Measurements from ENCODE around the gene JAM3.

JAM3 gene

GRCh38 chr11:134034496-134035381 is 34.1 kb upstream of the JAM3 start:
- H3K4me2 ChIP-seq (ENCODE audit: low read depth, low read length, poor library complexity, severe bottlenecking) = no peak overlapping the region
- H3K79me2 ChIP-seq (ENCODE audit: insufficient read depth, low read length) = no peaks in the 10 kb centered on the region
- no peak overlapping the region for H3K9ac ChIP-seq (ENCODE audit: low read length)
- H3K27me3 ChIP-seq (ENCODE audit: low read length) = no peaks in the 10 kb centered on the region
- no peaks in the 10 kb centered on the region for H4K20me1 ChIP-seq (ENCODE audit: low read depth, low read length)
- no peak overlapping the region for H3K27ac ChIP-seq (ENCODE audit: low read depth, low read length)
- no peak overlapping the region for H3K4me3 ChIP-seq (ENCODE audit: insufficient read depth, low read length, poor library complexity, severe bottlenecking)
- H3K9me2 ChIP-seq (replicated peaks; ENCODE audit: insufficient read depth, low read length) = no peaks in the 10 kb centered on the region
- H3F3A ChIP-seq (ENCODE audit: insufficient read depth) = no peaks in the 10 kb centered on the region
- no peaks in the 10 kb centered on the region for H3K36me3 ChIP-seq (ENCODE audit: low read length)
- no peaks in the 10 kb centered on the region for H3K9me3 ChIP-seq (ENCODE audit: insufficient read depth, low read length)
- TF ChIP-seq EZH2phosphoT487 (conservative IDR thresholded peaks at IDR 0.05; ENCODE audit: low read length) (no peak), CTCF (IDR thresholded peaks at IDR 0.05; ENCODE audit: insufficient read depth, low read length, poor library complexity, severe bottlenecking) (no peak)
- H2AFZ ChIP-seq (ENCODE audit: low read depth, low read length, severe bottlenecking) = no peak overlapping the region

GRCh38 chr11:134036492-134037045 is 32.3 kb upstream of the JAM3 start:
- Histone ChIP-seq H3K4me3 (ENCODE audit: insufficient read depth, low read length, poor library complexity, severe bottlenecking) (no peak overlapping the region), H2AFZ (ENCODE audit: low read depth, low read length, severe bottlenecking) (no peak overlapping the region), H3F3A (ENCODE audit: insufficient read depth) (no peaks in the 10 kb centered on the region), H4K20me1 (ENCODE audit: low read depth, low read length) (no peaks in the 10 kb centered on the region), H3K36me3 (ENCODE audit: low read length) (no peaks in the 10 kb centered on the region), H3K27ac (ENCODE audit: low read depth, low read length) (no peak overlapping the region), H3K79me2 (ENCODE audit: insufficient read depth, low read length) (no peaks in the 10 kb centered on the region), H3K9me3 (ENCODE audit: insufficient read depth, low read length) (no peaks in the 10 kb centered on the region), H3K9ac (ENCODE audit: low read length) (no peak overlapping the region), H3K4me2 (ENCODE audit: low read depth, low read length, poor library complexity, severe bottlenecking) (no peak overlapping the region), H3K27me3 (ENCODE audit: low read length) (no peaks in the 10 kb centered on the region), H3K9me2 (replicated peaks; ENCODE audit: insufficient read depth, low read length) (no peaks in the 10 kb centered on the region)
- TF ChIP-seq CTCF (IDR thresholded peaks at IDR 0.05; ENCODE audit: insufficient read depth, low read length, poor library complexity, severe bottlenecking) (no peak), EZH2phosphoT487 (conservative IDR thresholded peaks at IDR 0.05; ENCODE audit: low read length) (no peak)

- no peak overlapping the region for H3K27ac ChIP-seq (ENCODE audit: low read depth, low read length)
- no peak overlapping the region for H2AFZ ChIP-seq (ENCODE audit: low read depth, low read length, severe bottlenecking)
- H4K20me1 ChIP-seq (ENCODE audit: low read depth, low read length) = no peaks in the 10 kb centered on the region
- H3F3A ChIP-seq (ENCODE audit: insufficient read depth) = no peaks in the 10 kb centered on the region
- no peaks in the 10 kb centered on the region for H3K79me2 ChIP-seq (ENCODE audit: insufficient read depth, low read length)
- no peaks in the 10 kb centered on the region for H3K27me3 ChIP-seq (ENCODE audit: low read length)
- H3K36me3 ChIP-seq (ENCODE audit: low read length) = no peaks in the 10 kb centered on the region
- no peak overlapping the region for H3K9ac ChIP-seq (ENCODE audit: low read length)
- H3K4me3 ChIP-seq (ENCODE audit: insufficient read depth, low read length, poor library complexity, severe bottlenecking) = no peak overlapping the region
- H3K9me2 ChIP-seq (replicated peaks; ENCODE audit: insufficient read depth, low read length) = no peaks in the 10 kb centered on the region
- TF ChIP-seq EZH2phosphoT487 (conservative IDR thresholded peaks at IDR 0.05; ENCODE audit: low read length) (no peak), CTCF (IDR thresholded peaks at IDR 0.05; ENCODE audit: insufficient read depth, low read length, poor library complexity, severe bottlenecking) (no peak)
- no peak overlapping the region for H3K4me2 ChIP-seq (ENCODE audit: low read depth, low read length, poor library complexity, severe bottlenecking)
- no peaks in the 10 kb centered on the region for H3K9me3 ChIP-seq (ENCODE audit: insufficient read depth, low read length)
Observed at GRCh38 chr11:134037046-134037908, 31.6 kb upstream of the JAM3 start.

All from SU-DHL-6 (cell line).